GM23338 (cell line): ENCODE results near the gene HYCC2. TPM values are rescaled to one million over a fixed set of nuclear protein-coding genes. Genes with fewer than 3 reads are reported as not detected.

ENCODE experiments used
- ATAC-seq: fragments of 200-7000 bp; cut with Tn5 transposase; 3 replicates; pipeline ENCODE4 v1.9.1; 2020
- DNase-seq: peaks from one replicate; pipeline ENCODE4 v3.0.0-alpha.2; 2015; ENCODE audit warnings: low spot score
- H2AFZ ChIP-seq: fragments of 200-600 bp; sonication (generic); 2 replicates; pipeline ENCODE4 v1.8.0; 2016; ENCODE audit warnings: antibody characterized with exemption, mild to moderate bottlenecking, moderate library complexity
- H3F3A ChIP-seq: fragments of 200-600 bp; sonication (generic); replicated peaks from 2 replicates; pipeline ENCODE4 v1.8.0; 2017; ENCODE audit warnings: antibody characterized with exemption, mixed run types, low read depth
- H3K27ac ChIP-seq: fragments of 200-600 bp; sonication (generic); 2 replicates; pipeline ENCODE4 v1.6.1; 2016; ENCODE audit warnings: low read depth
- H3K27me3 ChIP-seq: fragments of 200-600 bp; sonication (generic); 2 replicates; pipeline ENCODE4 v1.8.0; 2016; ENCODE audit warnings: mild to moderate bottlenecking, mixed run types, moderate library complexity; ENCODE audit not compliant: insufficient read depth
- H3K36me3 ChIP-seq: fragments of 200-600 bp; sonication (generic); 2 replicates; pipeline ENCODE4 v1.8.0; 2016; ENCODE audit warnings: mild to moderate bottlenecking; ENCODE audit not compliant: insufficient read depth
- H3K4me1 ChIP-seq: fragments of 200-600 bp; sonication (generic); 2 replicates; pipeline ENCODE4 v1.8.0; 2016; ENCODE audit warnings: mild to moderate bottlenecking, moderate library complexity; ENCODE audit not compliant: insufficient read depth
- H3K4me2 ChIP-seq: fragments of 200-600 bp; sonication (generic); 2 replicates; pipeline ENCODE4 v1.7.1; 2017; ENCODE audit warnings: mixed run types
- H3K4me3 ChIP-seq: fragments of 200-600 bp; sonication (generic); 2 replicates; pipeline ENCODE4 v1.6.1; 2016; ENCODE audit warnings: mixed run types
- H3K79me2 ChIP-seq: fragments of 200-600 bp; sonication (generic); replicated peaks from 2 replicates; pipeline ENCODE4 v1.8.0; 2017; ENCODE audit warnings: mild to moderate bottlenecking; ENCODE audit not compliant: insufficient read depth
- H3K9me2 ChIP-seq: fragments of 200-600 bp; sonication (generic); 2 replicates; pipeline ENCODE4 v1.8.0; 2017; ENCODE audit not compliant: insufficient read depth
- H4K20me1 ChIP-seq: fragments of 200-600 bp; sonication (generic); replicated peaks from 2 replicates; pipeline ENCODE4 v1.8.0; 2017; ENCODE audit warnings: mild to moderate bottlenecking; ENCODE audit not compliant: insufficient read depth
- H3K27ac Mint-ChIP-seq: 2 replicates; pipeline ENCODE4 v1.8.0; 2020; ENCODE audit warnings: inconsistent platforms, mild to moderate bottlenecking, moderate library complexity, mixed read lengths
- H3K27me3 Mint-ChIP-seq: 3 replicates; pipeline ENCODE4 v1.8.0; 2022; ENCODE audit warnings: low read depth, mild to moderate bottlenecking, moderate library complexity, mixed read lengths, inconsistent platforms; ENCODE audit not compliant: insufficient read depth, poor library complexity
- H3K36me3 Mint-ChIP-seq: 3 replicates; pipeline ENCODE4 v1.8.0; 2021; ENCODE audit warnings: low read depth, mild to moderate bottlenecking, inconsistent platforms, moderate library complexity, mixed read lengths
- H3K4me1 Mint-ChIP-seq: 3 replicates; pipeline ENCODE4 v1.8.0; 2020; ENCODE audit warnings: mild to moderate bottlenecking, inconsistent platforms, mixed read lengths
- H3K4me3 Mint-ChIP-seq: 3 replicates; pipeline ENCODE4 v1.8.0; 2021; ENCODE audit warnings: moderate library complexity, mild to moderate bottlenecking, inconsistent platforms, mixed read lengths
- H3K9me3 Mint-ChIP-seq: 3 replicates; pipeline ENCODE4 v1.8.0; 2020; ENCODE audit warnings: moderate library complexity, mild to moderate bottlenecking, inconsistent platforms, mixed read lengths
- CREB1 ChIP-seq: fragments of 250-450 bp; sonication (Bioruptor Pico); IDR thresholded peaks from 2 replicates; pipeline ENCODE4 v1.5.0; 2020; ENCODE audit warnings: low read depth, mild to moderate bottlenecking, moderate library complexity
- CTCF ChIP-seq, 2 experiments: fragments of 200-600 bp in 1 of 2; sonication (generic) in 1 of 2; conservative IDR thresholded peaks; 2 replicates each; pipeline versions ENCODE4 v1.5.1 to v1.6.1; 2016 to 2017; ENCODE audit warnings: antibody characterized with exemption in 2 of 2, low read depth in 2 of 2, mild to moderate bottlenecking in 2 of 2, moderate library complexity in 1 of 2
- ETS1 ChIP-seq: IDR thresholded peaks from 2 replicates; pipeline ENCODE4 v1.6.1; 2016; ENCODE audit warnings: antibody characterized with exemption
- EZH2 ChIP-seq: fragments of 200-600 bp; sonication (generic); IDR thresholded peaks from one replicate; pipeline ENCODE4 v1.8.0; 2017; ENCODE audit warnings: antibody characterized with exemption, mild to moderate bottlenecking, low read depth; ENCODE audit not compliant: unreplicated experiment
- EZH2phosphoT487 ChIP-seq: fragments of 200-600 bp; sonication (generic); IDR thresholded peaks from one replicate; pipeline ENCODE4 v1.8.1; 2018; ENCODE audit warnings: antibody characterized with exemption; ENCODE audit not compliant: unreplicated experiment
- JUNB ChIP-seq: IDR thresholded peaks from one replicate; pipeline ENCODE4 v1.6.1; 2016; ENCODE audit warnings: antibody characterized with exemption; ENCODE audit not compliant: unreplicated experiment
- NANOG ChIP-seq: IDR thresholded peaks from 2 replicates; pipeline ENCODE4 v1.6.1; 2016; ENCODE audit warnings: antibody characterized with exemption, borderline replicate concordance
- POLR2AphosphoS5 ChIP-seq: IDR thresholded peaks from 2 replicates; pipeline ENCODE4 v1.6.1; 2016; ENCODE audit warnings: antibody characterized with exemption, low read depth
- REST ChIP-seq: IDR thresholded peaks from one replicate; pipeline ENCODE4 v1.6.1; 2018; ENCODE audit warnings: antibody characterized with exemption; ENCODE audit not compliant: unreplicated experiment
- STAT1 ChIP-seq: IDR thresholded peaks from one replicate; pipeline ENCODE4 v1.6.1; 2016; ENCODE audit warnings: antibody characterized with exemption; ENCODE audit not compliant: unreplicated experiment
- ZNF114 ChIP-seq: fragments of 250-450 bp; sonication (Bioruptor Pico); IDR thresholded peaks from 2 replicates; pipeline ENCODE4 v1.5.0; 2020; ENCODE audit warnings: mild to moderate bottlenecking, moderate library complexity
- ZNF331 ChIP-seq: fragments of 250-450 bp; sonication (Bioruptor Pico); IDR thresholded peaks from 2 replicates; pipeline ENCODE4 v1.5.0; 2020; ENCODE audit warnings: low read depth, mild to moderate bottlenecking, moderate library complexity
- ZNF462 ChIP-seq: fragments of 250-450 bp; sonication (Bioruptor Pico); IDR thresholded peaks from 2 replicates; pipeline ENCODE4 v1.5.0; 2020; ENCODE audit warnings: mild to moderate bottlenecking, moderate library complexity
- polyA plus RNA-seq: library from polyadenylated mRNA; unstranded; fragments of >200 nt; fragmentation: Nextera tagmentation; extraction: Ambion mirVana; gene quantifications from 2 replicates; pipeline ENCODE4 v1.2.1, GENCODE V29; 2016
- total RNA-seq: library from RNA; depleted of rRNA; stranded (reverse); fragments of >200 nt; shearing (Covaris generic); gene quantifications from 2 replicates; pipeline ENCODE4 v1.2.3, GENCODE V29; 2014

Gene HYCC2
- total and polyA plus RNA-seq, 2 experiments from 2014 or later: 2.4 to 4.8 TPM

GRCh38 chr2:201057715-201058248, 13.7 kb downstream of the HYCC2 start:
- Histone ChIP-seq H2AFZ (no peak overlapping the region), H3K36me3 (no peaks in the 10 kb centered on the region), H3K79me2 (peaks cover 4% of the 10 kb centered on the region; the same call in 1 of the 2 replicates), H4K20me1 (no peaks in the 10 kb centered on the region), H3K4me3 (no peak overlapping the region), H3F3A (no peaks in the 10 kb centered on the region), H3K27ac (no peak overlapping the region), H3K9me2 (no peaks in the 10 kb centered on the region), H3K4me1 (no peaks in the 10 kb centered on the region), H3K4me2 (no peak overlapping the region), H3K27me3 (no peaks in the 10 kb centered on the region)
- Mint-ChIP-seq H3K36me3 (no peaks in the 10 kb centered on the region), H3K4me3 (no peak overlapping the region), H3K9me3 (no peaks in the 10 kb centered on the region), H3K4me1 (no peaks in the 10 kb centered on the region), H3K27me3 (no peaks in the 10 kb centered on the region), H3K27ac (no peak overlapping the region)
- DNase-seq: no peak
- TF ChIP-seq JUNB: no peak
- TF ChIP-seq EZH2: no peak
- no peak for TF ChIP-seq ZNF331 (CRISPR knock-in tag)
- TF ChIP-seq POLR2AphosphoS5: no peak
- TF ChIP-seq ZNF462 (CRISPR knock-in tag): no peak
- no peak for TF ChIP-seq ETS1
- TF ChIP-seq CREB1 (CRISPR knock-in tag): no peak
- TF ChIP-seq NANOG: no peak
- no peak for TF ChIP-seq STAT1
- no peak for TF ChIP-seq CTCF (conservative IDR thresholded peaks at IDR 0.05; ENCODE audit: low read depth in 2 of 2)
- TF ChIP-seq EZH2phosphoT487: no peak
- TF ChIP-seq ZNF114 (CRISPR knock-in tag): no peak
- TF ChIP-seq REST: no peak
- no peak for ATAC-seq
